Neutrophil (primary cell): ENCODE measurements around the gene ADGRG1.

ENCODE experiments used
- H3K27ac ChIP-seq: fragments of 200-600 bp; sonication (generic); 2 replicates; pipeline ENCODE4 v1.5.1; 2016; ENCODE audit warnings: mild to moderate bottlenecking, moderate library complexity
- H3K27me3 ChIP-seq: fragments of 200-600 bp; sonication (generic); 2 replicates; pipeline ENCODE4 v1.6.0; 2016; ENCODE audit warnings: mild to moderate bottlenecking
- H3K36me3 ChIP-seq: fragments of 200-600 bp; sonication (generic); 2 replicates; pipeline ENCODE4 v1.5.1; 2017
- H3K4me1 ChIP-seq, 2 experiments: fragments of 200-600 bp in 1 of 2; sonication (generic) in 1 of 2; 1 replicate in 1 of 2; 2 replicates in 1 of 2; pipeline versions ENCODE4 v1.5.1 to v1.6.1; 2013 to 2016; ENCODE audit warnings: low read depth in 1 of 2, low read length in 1 of 2, mild to moderate bottlenecking in 1 of 2, moderate library complexity in 1 of 2; ENCODE audit not compliant: control insufficient read depth in 1 of 2, insufficient read depth in 1 of 2
- H3K4me3 ChIP-seq, 2 experiments: fragments of 200-600 bp in 1 of 2; sonication (generic) in 1 of 2; 1 replicate in 1 of 2; 2 replicates in 1 of 2; pipeline ENCODE4 v1.5.1; 2013 to 2016; ENCODE audit warnings: low read depth in 1 of 2, low read length in 1 of 2, mild to moderate bottlenecking in 1 of 2, moderate library complexity in 1 of 2
- H3K9me3 ChIP-seq: fragments of 200-600 bp; sonication (generic); 2 replicates; pipeline ENCODE4 v1.5.1; 2016
- CTCF ChIP-seq: fragments of 200-600 bp; sonication (generic); IDR thresholded peaks from 2 replicates; pipeline ENCODE4 v1.5.1; 2016; ENCODE audit warnings: antibody characterized with exemption

The ADGRG1 gene

GRCh38 chr16:57607676-57608461 is 20.6 kb upstream of the ADGRG1 start:
- Histone ChIP-seq H3K36me3 (no peaks in the 10 kb centered on the region), H3K9me3 (no peaks in the 10 kb centered on the region), H3K4me3 (no peak overlapping the region), H3K27me3 (peaks cover 8% of the 10 kb centered on the region), H3K27ac (no peak overlapping the region), H3K4me1 (peaks cover 9% of the 10 kb centered on the region in 2 experiments)
- TF ChIP-seq CTCF = no peak

GRCh38 chr16:57608462-57609113 is 19.8 kb upstream of the ADGRG1 start:
- Histone ChIP-seq H3K27me3 (peaks cover 8% of the 10 kb centered on the region), H3K9me3 (no peaks in the 10 kb centered on the region), H3K36me3 (no peaks in the 10 kb centered on the region), H3K4me1 (peaks cover 2% of the 10 kb centered on the region in 2 experiments), H3K4me3 (no peak overlapping the region), H3K27ac (no peak overlapping the region)
- TF ChIP-seq CTCF = no peak

GRCh38 chr16:57609541-57610401 is 18.7 kb upstream of the ADGRG1 start:
- H3K4me3 ChIP-seq = no peak overlapping the region
- H3K27me3 ChIP-seq = peaks cover 8% of the 10 kb centered on the region
- no peaks in the 10 kb centered on the region for H3K36me3 ChIP-seq
- TF ChIP-seq CTCF = no peak
- no peaks in the 10 kb centered on the region for H3K4me1 ChIP-seq
- no peak overlapping the region for H3K27ac ChIP-seq
- no peaks in the 10 kb centered on the region for H3K9me3 ChIP-seq

GRCh38 chr16:57610611-57611010 is 17.8 kb upstream of the ADGRG1 start:
- no peaks in the 10 kb centered on the region for H3K4me1 ChIP-seq
- H3K9me3 ChIP-seq = no peaks in the 10 kb centered on the region
- H3K27me3 ChIP-seq = peaks cover 8% of the 10 kb centered on the region
- H3K36me3 ChIP-seq = no peaks in the 10 kb centered on the region
- H3K27ac ChIP-seq = no peak overlapping the region
- no peak overlapping the region for H3K4me3 ChIP-seq
- no peak for TF ChIP-seq CTCF

- Histone ChIP-seq H3K9me3 (no peaks in the 10 kb centered on the region), H3K36me3 (no peaks in the 10 kb centered on the region), H3K4me3 (no peak overlapping the region), H3K27ac (no peak overlapping the region), H3K4me1 (no peaks in the 10 kb centered on the region), H3K27me3 (peaks cover 8% of the 10 kb centered on the region)
- no peak for TF ChIP-seq CTCF
Measured at GRCh38 chr16:57611181-57611580, 17.2 kb upstream of the ADGRG1 start.
